Measurements from ENCODE around the gene NAA80. TPM values are rescaled to one million over a fixed set of nuclear protein-coding genes. Genes with fewer than 3 reads are reported as not detected.

Gene NAA80
- total and polyA plus RNA-seq, 2 of the 13 experiments (the other 11 are each of a cell fraction or from before 2014, with no cell fraction given), result 3.4 to 8.7 TPM

GRCh38 chr3:50337175-50337861 is 38.1 kb upstream of the NAA80 start (continued):
- TF ChIP-seq PBX2 (CRISPR knock-in tag; IDR thresholded peaks at IDR 0.05) (no peak), ZNF678 (CRISPR knock-in tag; IDR thresholded peaks at IDR 0.05) (no peak), ARNT2 (CRISPR knock-in tag; IDR thresholded peaks at IDR 0.05; ENCODE audit: low read depth) (peak; percentile 91), ZNF512 (CRISPR knock-in tag; IDR thresholded peaks at IDR 0.05) (no peak), ZNF816 (CRISPR knock-in tag; IDR thresholded peaks at IDR 0.05; ENCODE audit: borderline replicate concordance) (no peak), RFX3 (CRISPR knock-in tag; IDR thresholded peaks at IDR 0.05) (no peak), ZNF331 (CRISPR knock-in tag; IDR thresholded peaks at IDR 0.05) (peak; percentile 46), DRAP1 (CRISPR knock-in tag; IDR thresholded peaks at IDR 0.05) (peak; percentile 84), PCBP1 (IDR thresholded peaks at IDR 0.05; ENCODE audit: borderline replicate concordance, low read depth, low read length) (0 out of 2 replicates have a peak, but pooled peaks have one; percentile 26), TARDBP (CRISPR knock-in tag; IDR thresholded peaks at IDR 0.05) (peak; percentile 87), U2AF1 (optimal IDR thresholded peaks at IDR 0.05; ENCODE audit: low read depth, low read length) (no peak), ZNF17 (CRISPR knock-in tag; IDR thresholded peaks at IDR 0.05) (no peak), HNF4A (CRISPR knock-in tag; IDR thresholded peaks at IDR 0.05) (no peak), ZNF501 (CRISPR knock-in tag; IDR thresholded peaks at IDR 0.05) (peak; percentile 92), ZNF350 (CRISPR knock-in tag; IDR thresholded peaks at IDR 0.05; ENCODE audit: borderline replicate concordance, low read depth) (peak; percentile 70), ZSCAN22 (CRISPR knock-in tag; IDR thresholded peaks at IDR 0.05) (no peak), ZFP91 (CRISPR knock-in tag; IDR thresholded peaks at IDR 0.05; ENCODE audit: borderline replicate concordance) (peak; percentile 89), RELA (CRISPR knock-in tag; IDR thresholded peaks at IDR 0.05) (peak; percentile 73; the same call in 1 of the 2 replicates), ZNF644 (CRISPR knock-in tag; IDR thresholded peaks at IDR 0.05; ENCODE audit: low read depth) (no peak), MED13 (CRISPR knock-in tag; IDR thresholded peaks at IDR 0.05) (no peak; the same call in 1 of the 2 replicates)
- TF ChIP-seq, protein P1, sequence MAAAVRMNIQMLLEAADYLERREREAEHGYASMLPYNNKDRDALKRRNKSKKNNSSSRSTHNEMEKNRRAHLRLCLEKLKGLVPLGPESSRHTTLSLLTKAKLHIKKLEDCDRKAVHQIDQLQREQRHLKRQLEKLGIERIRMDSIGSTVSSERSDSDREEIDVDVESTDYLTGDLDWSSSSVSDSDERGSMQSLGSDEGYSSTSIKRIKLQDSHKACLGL (CRISPR knock-in tag; IDR thresholded peaks at IDR 0.05), result peak; percentile 91
- TF ChIP-seq, protein P2, sequence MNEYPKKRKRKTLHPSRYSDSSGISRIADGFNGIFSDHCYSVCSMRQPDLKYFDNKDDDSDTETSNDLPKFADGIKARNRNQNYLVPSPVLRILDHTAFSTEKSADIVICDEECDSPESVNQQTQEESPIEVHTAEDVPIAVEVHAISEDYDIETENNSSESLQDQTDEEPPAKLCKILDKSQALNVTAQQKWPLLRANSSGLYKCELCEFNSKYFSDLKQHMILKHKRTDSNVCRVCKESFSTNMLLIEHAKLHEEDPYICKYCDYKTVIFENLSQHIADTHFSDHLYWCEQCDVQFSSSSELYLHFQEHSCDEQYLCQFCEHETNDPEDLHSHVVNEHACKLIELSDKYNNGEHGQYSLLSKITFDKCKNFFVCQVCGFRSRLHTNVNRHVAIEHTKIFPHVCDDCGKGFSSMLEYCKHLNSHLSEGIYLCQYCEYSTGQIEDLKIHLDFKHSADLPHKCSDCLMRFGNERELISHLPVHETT (CRISPR knock-in tag; conservative IDR thresholded peaks at IDR 0.05), result peak; percentile 94; the same call in 1 of the 2 replicates
- TF ChIP-seq, protein P3, sequence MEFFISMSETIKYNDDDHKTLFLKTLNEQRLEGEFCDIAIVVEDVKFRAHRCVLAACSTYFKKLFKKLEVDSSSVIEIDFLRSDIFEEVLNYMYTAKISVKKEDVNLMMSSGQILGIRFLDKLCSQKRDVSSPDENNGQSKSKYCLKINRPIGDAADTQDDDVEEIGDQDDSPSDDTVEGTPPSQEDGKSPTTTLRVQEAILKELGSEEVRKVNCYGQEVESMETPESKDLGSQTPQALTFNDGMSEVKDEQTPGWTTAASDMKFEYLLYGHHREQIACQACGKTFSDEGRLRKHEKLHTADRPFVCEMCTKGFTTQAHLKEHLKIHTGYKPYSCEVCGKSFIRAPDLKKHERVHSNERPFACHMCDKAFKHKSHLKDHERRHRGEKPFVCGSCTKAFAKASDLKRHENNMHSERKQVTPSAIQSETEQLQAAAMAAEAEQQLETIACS (CRISPR knock-in tag; IDR thresholded peaks at IDR 0.05), result peak; percentile 91
